Panc1 (cell line): ENCODE data around the gene CRK.

Experiments
- POLR2AphosphoS5 ChIP-seq: IDR thresholded peaks from 2 replicates; pipeline ENCODE4 v1.6.1; 2012; ENCODE audit warnings: mild to moderate bottlenecking, low read depth, low read length, moderate library complexity
- SIN3A ChIP-seq: IDR thresholded peaks from 2 replicates; pipeline ENCODE4 v1.6.1; 2012; ENCODE audit warnings: low read depth, mild to moderate bottlenecking, low read length, moderate library complexity, borderline replicate concordance; ENCODE audit not compliant: insufficient read depth
- TF ChIP-seq, protein P1 (sequence below): fragments of 450-650 bp; IDR thresholded peaks from 2 replicates; pipeline ENCODE4 v1.5.1; 2017; ENCODE audit warnings: mild to moderate bottlenecking
- TF ChIP-seq, protein P2 (sequence below), 2 experiments: IDR thresholded peaks; 2 replicates each; pipeline ENCODE4 v1.6.1; 2011 to 2012; ENCODE audit warnings: low read depth in 2 of 2, control low read depth in 1 of 2, low read length in 1 of 2, mild to moderate bottlenecking in 1 of 2, moderate library complexity in 1 of 2; ENCODE audit not compliant: insufficient read depth in 1 of 2

DNA sequence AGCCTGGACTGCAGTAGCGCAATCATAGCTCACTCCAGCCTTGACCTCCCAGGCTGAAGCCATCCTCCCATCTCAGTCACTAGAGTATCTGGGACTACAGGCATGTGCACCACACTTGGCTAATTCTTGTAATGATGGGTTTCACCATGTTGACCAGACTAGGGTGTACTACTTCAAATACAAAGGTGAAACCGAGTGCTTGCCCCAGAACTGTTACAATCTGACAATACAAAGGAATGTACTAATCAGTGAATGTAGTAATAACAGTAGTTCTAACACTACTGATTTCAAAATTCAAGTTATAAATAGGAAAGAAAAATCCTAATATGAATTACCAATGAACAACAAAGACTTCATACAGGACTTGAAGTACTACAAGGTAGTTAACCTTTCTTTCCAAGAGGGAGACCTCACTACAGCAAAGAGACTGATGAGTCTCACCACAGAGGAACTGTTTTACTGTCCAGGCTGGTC, 24.4 kb downstream of the CRK start:
- TF ChIP-seq, protein P1, sequence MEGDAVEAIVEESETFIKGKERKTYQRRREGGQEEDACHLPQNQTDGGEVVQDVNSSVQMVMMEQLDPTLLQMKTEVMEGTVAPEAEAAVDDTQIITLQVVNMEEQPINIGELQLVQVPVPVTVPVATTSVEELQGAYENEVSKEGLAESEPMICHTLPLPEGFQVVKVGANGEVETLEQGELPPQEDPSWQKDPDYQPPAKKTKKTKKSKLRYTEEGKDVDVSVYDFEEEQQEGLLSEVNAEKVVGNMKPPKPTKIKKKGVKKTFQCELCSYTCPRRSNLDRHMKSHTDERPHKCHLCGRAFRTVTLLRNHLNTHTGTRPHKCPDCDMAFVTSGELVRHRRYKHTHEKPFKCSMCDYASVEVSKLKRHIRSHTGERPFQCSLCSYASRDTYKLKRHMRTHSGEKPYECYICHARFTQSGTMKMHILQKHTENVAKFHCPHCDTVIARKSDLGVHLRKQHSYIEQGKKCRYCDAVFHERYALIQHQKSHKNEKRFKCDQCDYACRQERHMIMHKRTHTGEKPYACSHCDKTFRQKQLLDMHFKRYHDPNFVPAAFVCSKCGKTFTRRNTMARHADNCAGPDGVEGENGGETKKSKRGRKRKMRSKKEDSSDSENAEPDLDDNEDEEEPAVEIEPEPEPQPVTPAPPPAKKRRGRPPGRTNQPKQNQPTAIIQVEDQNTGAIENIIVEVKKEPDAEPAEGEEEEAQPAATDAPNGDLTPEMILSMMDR = no peak
- TF ChIP-seq, protein P2, sequence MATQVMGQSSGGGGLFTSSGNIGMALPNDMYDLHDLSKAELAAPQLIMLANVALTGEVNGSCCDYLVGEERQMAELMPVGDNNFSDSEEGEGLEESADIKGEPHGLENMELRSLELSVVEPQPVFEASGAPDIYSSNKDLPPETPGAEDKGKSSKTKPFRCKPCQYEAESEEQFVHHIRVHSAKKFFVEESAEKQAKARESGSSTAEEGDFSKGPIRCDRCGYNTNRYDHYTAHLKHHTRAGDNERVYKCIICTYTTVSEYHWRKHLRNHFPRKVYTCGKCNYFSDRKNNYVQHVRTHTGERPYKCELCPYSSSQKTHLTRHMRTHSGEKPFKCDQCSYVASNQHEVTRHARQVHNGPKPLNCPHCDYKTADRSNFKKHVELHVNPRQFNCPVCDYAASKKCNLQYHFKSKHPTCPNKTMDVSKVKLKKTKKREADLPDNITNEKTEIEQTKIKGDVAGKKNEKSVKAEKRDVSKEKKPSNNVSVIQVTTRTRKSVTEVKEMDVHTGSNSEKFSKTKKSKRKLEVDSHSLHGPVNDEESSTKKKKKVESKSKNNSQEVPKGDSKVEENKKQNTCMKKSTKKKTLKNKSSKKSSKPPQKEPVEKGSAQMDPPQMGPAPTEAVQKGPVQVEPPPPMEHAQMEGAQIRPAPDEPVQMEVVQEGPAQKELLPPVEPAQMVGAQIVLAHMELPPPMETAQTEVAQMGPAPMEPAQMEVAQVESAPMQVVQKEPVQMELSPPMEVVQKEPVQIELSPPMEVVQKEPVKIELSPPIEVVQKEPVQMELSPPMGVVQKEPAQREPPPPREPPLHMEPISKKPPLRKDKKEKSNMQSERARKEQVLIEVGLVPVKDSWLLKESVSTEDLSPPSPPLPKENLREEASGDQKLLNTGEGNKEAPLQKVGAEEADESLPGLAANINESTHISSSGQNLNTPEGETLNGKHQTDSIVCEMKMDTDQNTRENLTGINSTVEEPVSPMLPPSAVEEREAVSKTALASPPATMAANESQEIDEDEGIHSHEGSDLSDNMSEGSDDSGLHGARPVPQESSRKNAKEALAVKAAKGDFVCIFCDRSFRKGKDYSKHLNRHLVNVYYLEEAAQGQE (IDR thresholded peaks at IDR 0.05; ENCODE audit: insufficient read depth in 1 of 2, low read depth in 2 of 2, low read length in 1 of 2) = no peak
- TF ChIP-seq SIN3A (no peak), POLR2AphosphoS5 (no peak)
